ENCODE data around the gene TOMT.
"Not testable (repeated sequence)": the region's sequence is repeated elsewhere in the genome, so short reads cannot be mapped to it uniquely, and the experiment has no call there.

TOMT gene

GRCh38 chr11:72129381-72129780 is 23.7 kb downstream of the TOMT start:
- no peak for DNase-seq

GRCh38 chr11:72132646-72133045 is 26.9 kb downstream of the TOMT start:
- DNase-seq = no peak

- DNase-seq = not testable (repeated sequence)
These were observed 29.7 kb downstream of the TOMT start, which contains the start of gene FOLR3 for GRCh38 chr11:72135473-72135872. Gene FOLR3, plus strand, starts transcription at chr11:72135725. Its CDS starts 228 bp downstream, at chr11:72135953.

- no peak for DNase-seq
These were observed 30.4 kb downstream of the TOMT start for GRCh38 chr11:72135891-72136683.

DNA sequence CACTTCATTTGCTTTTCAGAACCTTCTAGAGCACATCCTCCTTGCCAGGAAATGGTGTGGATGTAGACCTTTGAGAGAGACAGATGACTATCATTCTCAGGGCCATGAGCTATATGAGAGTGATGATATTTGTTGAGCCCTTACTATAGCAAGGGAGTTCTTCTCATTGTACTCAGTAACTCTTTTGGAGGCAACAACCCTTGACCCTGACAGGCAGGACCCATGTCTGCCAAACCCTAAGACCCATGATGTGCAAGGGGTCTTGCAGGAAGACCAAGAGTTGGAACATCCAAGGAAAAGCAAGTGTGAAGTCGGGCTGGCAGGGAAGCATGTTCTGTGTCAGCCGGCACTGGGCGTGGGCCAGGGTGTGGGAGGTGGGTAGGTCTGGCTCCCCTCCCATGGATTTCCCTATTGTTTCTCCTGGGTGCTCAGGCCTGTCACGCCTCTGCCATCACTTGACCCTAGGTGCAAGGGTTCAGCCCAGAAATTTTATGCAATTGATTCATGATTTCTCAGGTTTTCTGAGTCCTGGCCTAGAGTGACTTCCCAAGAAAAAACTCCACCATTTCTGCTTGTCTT is 31.0 kb downstream of the TOMT start:
- no peak for DNase-seq

DNA sequence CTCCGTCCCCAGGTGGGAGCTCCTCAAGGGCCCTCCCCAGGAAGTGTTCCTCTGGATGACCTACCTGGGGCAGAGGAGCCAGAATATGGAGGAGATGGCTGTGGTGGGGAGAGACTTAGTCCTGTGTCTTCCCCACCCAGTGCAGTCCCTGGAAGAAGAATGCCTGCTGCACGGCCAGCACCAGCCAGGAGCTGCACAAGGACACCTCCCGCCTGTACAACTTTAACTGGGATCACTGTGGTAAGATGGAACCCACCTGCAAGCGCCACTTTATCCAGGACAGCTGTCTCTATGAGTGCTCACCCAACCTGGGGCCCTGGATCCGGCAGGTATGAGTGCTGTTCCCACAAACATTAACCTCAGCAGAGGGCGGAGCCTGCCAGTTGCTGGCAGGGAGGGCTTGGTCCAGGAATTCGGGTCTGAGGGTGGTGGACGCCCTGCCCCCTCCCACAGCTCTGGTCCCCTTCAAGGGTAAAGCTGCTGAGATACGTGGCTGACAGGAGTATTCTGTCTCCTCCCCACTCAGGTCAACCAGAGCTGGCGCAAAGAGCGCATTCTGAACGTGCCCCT is 33.2 kb downstream of the TOMT start:
- DNase-seq = no peak

DNA sequence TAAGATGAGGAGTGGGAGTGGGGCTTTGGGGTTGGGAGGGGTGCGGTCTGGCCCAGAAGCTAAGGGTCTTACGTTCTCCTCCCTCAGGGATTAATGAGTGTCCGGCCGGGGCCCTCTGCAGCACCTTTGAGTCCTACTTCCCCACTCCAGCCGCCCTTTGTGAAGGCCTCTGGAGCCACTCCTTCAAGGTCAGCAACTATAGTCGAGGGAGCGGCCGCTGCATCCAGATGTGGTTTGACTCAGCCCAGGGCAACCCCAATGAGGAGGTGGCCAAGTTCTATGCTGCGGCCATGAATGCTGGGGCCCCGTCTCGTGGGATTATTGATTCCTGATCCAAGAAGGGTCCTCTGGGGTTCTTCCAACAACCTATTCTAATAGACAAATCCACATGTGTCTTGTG is 33.8 kb downstream of the TOMT start:
- no peak for DNase-seq

DNA sequence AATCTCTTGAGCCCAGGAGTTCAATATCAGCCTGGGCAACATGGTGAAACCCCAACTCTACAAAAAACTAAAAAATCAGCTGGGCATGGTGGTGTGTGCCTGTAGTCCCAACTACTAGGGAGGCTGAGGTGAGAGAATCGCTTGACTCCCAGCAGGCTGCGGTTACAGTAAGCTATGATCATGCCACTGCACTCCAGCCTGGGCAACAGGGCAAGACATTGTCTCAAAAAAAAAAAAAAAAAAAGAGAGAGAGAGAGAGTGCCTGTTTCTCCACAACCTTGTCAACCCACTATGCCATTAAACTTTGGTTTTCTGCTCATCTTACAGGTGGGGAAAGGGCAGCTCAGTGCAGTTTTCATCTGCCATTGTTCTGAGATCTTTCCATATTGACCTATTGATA is 34.9 kb downstream of the TOMT start:
- DNase-seq = no peak

- DNase-seq = no peak
These were observed 35.3 kb downstream of the TOMT start for GRCh38 chr11:72141066-72141465.

DNA sequence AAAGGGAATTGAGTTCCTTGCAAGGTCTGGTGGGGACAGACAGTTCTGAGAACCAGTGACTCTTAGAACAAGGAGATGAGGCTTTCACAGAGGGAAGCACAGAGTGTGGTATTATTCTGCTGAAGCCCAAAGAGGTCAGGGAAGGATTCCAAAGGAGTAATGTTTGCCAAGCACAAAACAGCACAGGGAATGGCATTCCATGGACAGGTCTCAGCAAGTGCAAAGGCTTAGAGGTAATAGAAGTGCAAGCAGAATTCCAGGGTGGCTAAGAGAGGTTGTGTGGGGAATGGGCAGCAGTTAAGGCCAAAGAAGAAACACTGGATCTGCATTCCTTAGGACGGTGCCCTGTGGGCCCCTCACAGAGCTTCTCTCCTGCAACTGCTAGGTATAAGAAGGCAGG is 36.4 kb downstream of the TOMT start:
- DNase-seq = not testable (repeated sequence)

DNA sequence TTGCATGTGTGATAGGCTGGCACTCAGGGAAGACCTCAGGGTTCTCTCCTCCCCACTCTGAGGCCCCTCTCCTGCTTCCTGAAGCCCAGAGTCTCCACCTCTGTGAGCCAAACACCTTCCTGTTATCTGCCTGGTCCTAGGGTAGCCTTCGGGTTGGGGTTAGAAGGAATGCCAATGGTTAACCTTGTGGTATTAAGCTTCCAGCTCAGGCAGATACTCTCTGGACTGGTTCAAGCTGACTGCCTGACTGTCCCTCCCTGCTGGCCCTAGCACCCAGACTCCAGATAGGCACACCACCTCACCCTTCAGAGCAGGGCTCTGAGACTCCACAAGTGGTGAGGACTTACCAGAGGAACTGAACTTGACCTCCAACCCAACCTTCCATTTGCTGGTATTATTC is 36.8 kb downstream of the TOMT start:
- not testable (repeated sequence) for DNase-seq

DNA sequence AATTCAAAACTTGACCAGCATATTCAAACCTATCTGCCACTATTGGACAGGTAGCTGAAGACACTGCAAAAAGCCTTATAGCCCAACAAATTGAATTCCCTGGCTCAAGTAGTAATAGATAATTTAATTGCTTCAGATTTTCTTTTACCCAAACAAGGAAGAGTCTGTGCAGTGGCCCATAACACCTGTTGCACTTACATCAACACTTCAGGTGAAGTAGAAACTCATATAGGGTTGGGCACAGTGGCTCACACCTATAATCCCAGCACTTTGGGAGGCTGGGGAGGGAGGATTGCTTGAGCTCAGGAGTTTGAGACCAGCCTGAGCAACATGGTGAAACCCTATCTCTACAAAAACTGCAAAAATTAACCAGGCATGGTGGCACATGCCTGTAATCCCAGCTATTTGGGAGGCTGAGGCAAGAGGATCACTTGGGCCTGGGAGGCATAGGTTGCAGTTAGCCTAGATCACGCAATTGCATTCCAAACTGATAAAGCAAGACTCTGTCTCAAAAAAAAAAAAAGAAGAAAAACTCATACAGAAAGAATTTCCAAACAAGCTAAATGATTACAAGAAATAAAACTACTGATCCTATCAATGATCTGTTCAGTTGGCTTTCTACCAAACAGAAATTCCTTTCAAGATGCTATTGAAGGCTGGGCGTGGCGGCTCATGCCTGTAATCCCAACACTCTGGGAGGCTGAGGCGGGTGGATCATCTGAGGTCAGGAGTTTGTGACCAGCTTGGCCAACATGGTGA is 39.3 kb downstream of the TOMT start:
- DNase-seq = no peak

- no peak for DNase-seq
These were observed 40.9 kb downstream of the TOMT start for GRCh38 chr11:72146625-72147024.

- no peak for DNase-seq
These were observed 45.2 kb downstream of the TOMT start for GRCh38 chr11:72150882-72151281.

- not testable (repeated sequence) for DNase-seq
These were observed 48.1 kb downstream of the TOMT start for GRCh38 chr11:72153874-72154273.

- no peak for DNase-seq
These were observed 49.1 kb downstream of the TOMT start for GRCh38 chr11:72154816-72155215.

DNA sequence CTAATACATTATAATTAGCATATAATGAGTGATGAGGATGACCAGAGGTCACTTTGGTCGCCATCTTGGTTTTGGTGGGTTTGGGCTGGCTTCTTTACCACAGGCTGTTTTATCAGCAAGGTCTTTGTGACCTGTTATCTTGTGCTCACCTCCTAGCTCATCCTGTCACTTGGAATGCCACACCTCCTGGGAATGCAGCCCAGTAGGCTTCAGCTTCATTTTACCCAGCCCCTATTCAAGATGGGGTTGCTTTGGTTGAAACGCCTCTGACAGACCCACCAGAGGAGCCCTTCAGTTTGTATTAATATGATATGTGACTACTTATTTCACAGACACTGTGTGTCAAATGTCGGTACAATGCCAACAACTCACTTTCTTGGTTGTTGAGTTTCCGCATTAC is 50.0 kb downstream of the TOMT start:
- no peak for DNase-seq

DNA sequence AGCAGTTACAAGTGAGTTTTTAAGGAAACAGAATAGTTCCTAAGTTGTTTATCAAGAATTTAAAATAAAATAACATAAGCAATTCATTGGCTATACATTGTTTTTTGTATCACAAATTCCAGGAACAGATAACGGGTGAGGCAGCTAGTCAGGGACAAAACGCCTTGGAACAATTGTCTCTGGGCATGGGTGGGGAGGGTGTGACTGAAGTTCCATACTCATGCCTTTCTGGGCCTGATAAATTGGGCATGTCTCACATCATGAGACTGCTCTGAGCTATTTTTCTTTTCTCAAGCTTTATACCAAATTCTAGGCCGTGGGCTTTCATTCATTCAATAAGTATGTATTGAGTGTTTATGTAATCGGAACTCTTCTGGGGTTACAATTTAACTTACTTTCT is 51.4 kb downstream of the TOMT start:
- DNase-seq = no peak
